Trophoblast cell (in vitro differentiated cells and primary cell): ENCODE data around the gene WDR54.
A peak's percentile ranks its signal among the peaks of the same experiment; 100 is the strongest.

Experiments used
- DNase-seq, 2 donors: peaks; one replicate each; pipeline ENCODE4 v3.0.0-alpha.2; 2016
- H2AFZ ChIP-seq: 2 replicates; pipeline ENCODE4 v1.6.1; 2013; ENCODE audit warnings: low read length, moderate library complexity, mild to moderate bottlenecking; ENCODE audit not compliant: insufficient read depth, poor library complexity
- H2AK5ac ChIP-seq: 2 replicates; pipeline ENCODE4 v1.6.1; 2013; ENCODE audit warnings: mild to moderate bottlenecking, low read length
- H2BK120ac ChIP-seq: 2 replicates; pipeline ENCODE4 v1.6.1; 2013; ENCODE audit warnings: low read length, mild to moderate bottlenecking, moderate library complexity; ENCODE audit not compliant: insufficient read depth, poor library complexity
- H2BK12ac ChIP-seq: 2 replicates; pipeline ENCODE4 v1.6.1; 2013; ENCODE audit warnings: mild to moderate bottlenecking, low read length, moderate library complexity
- H2BK5ac ChIP-seq: 2 replicates; pipeline ENCODE4 v1.6.1; 2013; ENCODE audit warnings: low read length, low read depth, moderate library complexity, mild to moderate bottlenecking; ENCODE audit not compliant: poor library complexity
- H3K14ac ChIP-seq: 2 replicates; pipeline ENCODE4 v1.6.1; 2013; ENCODE audit warnings: mild to moderate bottlenecking, low read length
- H3K18ac ChIP-seq: 2 replicates; pipeline ENCODE4 v1.6.1; 2013; ENCODE audit warnings: mild to moderate bottlenecking, low read length
- H3K23ac ChIP-seq: 2 replicates; pipeline ENCODE4 v1.6.1; 2013; ENCODE audit warnings: low read length
- H3K27ac ChIP-seq: 2 replicates; pipeline ENCODE4 v1.5.1; 2013; ENCODE audit warnings: low read depth, mild to moderate bottlenecking, inconsistent platforms, low read length, moderate library complexity
- H3K27me3 ChIP-seq: 2 replicates; pipeline ENCODE4 v1.6.1; 2013; ENCODE audit warnings: inconsistent platforms, mild to moderate bottlenecking, low read length, moderate library complexity; ENCODE audit not compliant: insufficient read depth
- H3K36me3 ChIP-seq, 2 experiments: 1 replicate in 1 of 2; 2 replicates in 1 of 2; pipeline ENCODE4 v1.6.1; 2013; ENCODE audit warnings: low read length in 2 of 2, mild to moderate bottlenecking in 2 of 2, moderate library complexity in 1 of 2; ENCODE audit not compliant: insufficient read depth in 2 of 2, control insufficient read depth in 1 of 2
- H3K4ac ChIP-seq: 2 replicates; pipeline ENCODE4 v1.6.1; 2013; ENCODE audit warnings: low read depth, mild to moderate bottlenecking, low read length, moderate library complexity
- H3K4me1 ChIP-seq, 2 experiments: 1 replicate in 1 of 2; 2 replicates in 1 of 2; pipeline ENCODE4 v1.6.1; 2013; ENCODE audit warnings: low read length in 2 of 2, mild to moderate bottlenecking in 2 of 2, moderate library complexity in 1 of 2; ENCODE audit not compliant: insufficient read depth in 2 of 2, control insufficient read depth in 1 of 2
- H3K4me2 ChIP-seq: 2 replicates; pipeline ENCODE4 v1.6.1; 2013; ENCODE audit warnings: inconsistent platforms, mild to moderate bottlenecking, low read length, moderate library complexity
- H3K4me3 ChIP-seq: 2 replicates; pipeline ENCODE4 v1.5.1; 2013; ENCODE audit warnings: mild to moderate bottlenecking, low read depth, low read length, inconsistent platforms
- H3K79me1 ChIP-seq: one replicate; pipeline ENCODE4 v1.6.1; 2013; ENCODE audit warnings: low read length
- H3K79me2 ChIP-seq: 2 replicates; pipeline ENCODE4 v1.6.1; 2013; ENCODE audit warnings: low read length, mild to moderate bottlenecking; ENCODE audit not compliant: control insufficient read depth, insufficient read depth, poor library complexity
- H3K9ac ChIP-seq: 2 replicates; pipeline ENCODE4 v1.6.1; 2013; ENCODE audit warnings: mild to moderate bottlenecking, low read length
- H3K9me3 ChIP-seq: 2 replicates; pipeline ENCODE4 v1.6.1; 2013; ENCODE audit warnings: low read depth, mild to moderate bottlenecking, control low read depth, inconsistent platforms, low read length; ENCODE audit not compliant: insufficient read depth
- H4K12ac ChIP-seq: 2 replicates; pipeline ENCODE4 v1.6.1; 2013; ENCODE audit warnings: low read depth, mild to moderate bottlenecking, low read length, moderate library complexity
- H4K8ac ChIP-seq: 2 replicates; pipeline ENCODE4 v1.6.1; 2013; ENCODE audit warnings: low read depth, mild to moderate bottlenecking, low read length, moderate library complexity
- H4K91ac ChIP-seq: one replicate; pipeline ENCODE4 v1.6.1; 2013; ENCODE audit warnings: low read depth, mild to moderate bottlenecking, low read length, moderate library complexity
- WGBS: extraction: QIAGEN DNeasy Blood & Tissue Kit; methylation state at CpG from one replicate; pipeline ENCODE4 v1.1.7; 2013; ENCODE audit warnings: missing lambda C conversion rate; ENCODE audit not compliant: insufficient read length, insufficient coverage; ENCODE audit errors: extremely low coverage; 5-methylcytosine and 5-hydroxymethylcytosine counted together

Gene WDR54

DNA sequence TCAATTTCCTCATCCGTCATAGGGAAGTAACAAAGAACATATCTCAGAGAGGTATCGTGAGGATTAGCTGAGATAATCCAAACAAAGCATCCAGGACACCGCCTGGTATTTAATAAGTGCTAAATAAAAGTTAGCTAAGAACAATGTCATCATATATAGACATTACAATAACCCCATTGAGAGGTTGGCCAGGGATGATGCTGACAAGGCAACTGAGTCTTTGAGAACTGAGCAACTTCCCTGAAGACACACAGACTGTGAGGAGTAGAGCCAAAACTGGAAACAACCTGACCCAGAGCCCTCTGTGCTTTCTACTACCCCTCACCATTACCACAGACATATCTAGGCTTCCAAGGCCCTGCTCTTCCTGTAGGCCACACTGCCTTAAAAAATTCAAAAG is 39.8 kb upstream of the WDR54 start:
- Histone ChIP-seq H2BK5ac (no peak overlapping the region), H4K91ac (no peak overlapping the region), H2AK5ac (no peak overlapping the region), H4K12ac (no peak overlapping the region), H3K4me2 (no peak overlapping the region), H2BK120ac (no peak overlapping the region), H3K14ac (no peak overlapping the region), H2AFZ (no peak overlapping the region), H3K79me2 (peaks cover 3% of the 10 kb centered on the region), H3K9me3 (no peaks in the 10 kb centered on the region), H3K79me1 (no peaks in the 10 kb centered on the region), H3K27ac (no peak overlapping the region), H3K4me1 (peaks cover 5 to 8% of the 10 kb centered on the region in 2 experiments), H3K4ac (no peak overlapping the region), H2BK12ac (no peak overlapping the region), H4K8ac (no peak overlapping the region), H3K4me3 (no peak overlapping the region), H3K9ac (no peak overlapping the region), H3K27me3 (no peaks in the 10 kb centered on the region), H3K23ac (no peak overlapping the region), H3K36me3 (peaks cover 10 to 20% of the 10 kb centered on the region in 2 experiments), H3K18ac (no peak overlapping the region)
- DNase-seq, result no peak
- WGBS, result no CpG with 5 or more reads among the region's 3 CpGs

DNA sequence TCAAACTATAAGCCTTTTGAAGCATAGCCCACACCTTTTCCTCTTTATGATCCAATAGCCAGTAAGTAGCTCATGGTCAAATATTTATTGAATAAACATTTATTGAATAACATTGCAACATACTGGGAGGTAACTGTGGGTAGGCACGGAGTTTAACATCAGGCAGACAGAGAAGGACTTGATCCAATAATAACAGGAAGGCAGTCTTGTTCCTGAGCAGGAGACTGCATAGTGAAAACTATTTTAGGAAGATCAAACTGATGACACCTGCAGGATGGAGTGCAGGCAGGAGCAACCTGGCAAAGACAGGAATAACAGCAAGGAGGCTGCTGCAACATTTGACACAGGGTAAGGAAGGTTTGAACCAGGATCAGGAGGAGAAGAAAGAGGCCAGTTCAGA is 38.3 kb upstream of the WDR54 start:
- Histone ChIP-seq H3K4me3 (no peak overlapping the region), H3K18ac (no peak overlapping the region), H3K4me2 (no peak overlapping the region), H4K91ac (no peak overlapping the region), H2AK5ac (no peak overlapping the region), H3K9me3 (no peaks in the 10 kb centered on the region), H3K14ac (no peak overlapping the region), H3K4me1 (peaks cover 5 to 8% of the 10 kb centered on the region in 2 experiments), H3K9ac (no peak overlapping the region), H2AFZ (no peak overlapping the region), H3K36me3 (peaks cover 4 to 9% of the 10 kb centered on the region in 2 experiments), H2BK12ac (no peak overlapping the region), H4K12ac (no peak overlapping the region), H3K79me1 (no peaks in the 10 kb centered on the region), H2BK5ac (no peak overlapping the region), H3K27ac (no peak overlapping the region), H3K23ac (no peak overlapping the region), H2BK120ac (no peak overlapping the region), H4K8ac (no peak overlapping the region), H3K79me2 (peaks cover 3% of the 10 kb centered on the region), H3K4ac (no peak overlapping the region), H3K27me3 (no peaks in the 10 kb centered on the region)
- no peak for DNase-seq
- WGBS, result no CpG with 5 or more reads among the region's 1 CpG

DNA sequence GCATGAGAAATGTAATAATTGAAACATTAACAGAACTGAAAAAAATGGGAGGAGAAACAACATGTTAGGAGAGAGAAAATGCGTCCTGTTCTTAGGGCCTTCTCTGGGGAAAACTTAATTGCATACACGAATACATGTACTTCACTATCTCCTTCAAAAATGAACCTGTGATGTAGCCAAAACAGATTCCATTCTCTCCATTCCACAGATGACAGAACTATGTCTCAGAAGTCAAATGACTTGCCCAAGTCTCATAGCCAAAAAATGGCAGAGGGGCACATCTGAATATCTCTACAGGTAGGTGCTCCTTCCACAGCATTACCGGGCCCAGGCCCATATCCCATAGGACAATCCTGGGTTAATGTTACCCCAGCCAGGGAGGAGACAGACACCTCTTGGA is 37.5 kb upstream of the WDR54 start:
- no peaks in the 10 kb centered on the region for H3K9me3 ChIP-seq
- H3K27me3 ChIP-seq, result no peaks in the 10 kb centered on the region
- no peaks in the 10 kb centered on the region for H3K79me1 ChIP-seq
- no peak overlapping the region for H2BK5ac ChIP-seq
- no CpG with 5 or more reads among the region's 3 CpGs for WGBS
- no peak overlapping the region for H3K4me3 ChIP-seq
- no peak overlapping the region for H3K14ac ChIP-seq
- H3K27ac ChIP-seq, result no peak overlapping the region
- H3K4me2 ChIP-seq, result no peak overlapping the region
- no peak overlapping the region for H4K8ac ChIP-seq
- peaks cover 4 to 9% of the 10 kb centered on the region in 2 experiments for H3K36me3 ChIP-seq
- no peak overlapping the region for H4K12ac ChIP-seq
- peaks cover 5 to 8% of the 10 kb centered on the region in 2 experiments for H3K4me1 ChIP-seq
- peak overlapping the region; percentile 32 for H3K4ac ChIP-seq
- no peak overlapping the region for H2AFZ ChIP-seq
- no peak overlapping the region for H2AK5ac ChIP-seq
- H3K79me2 ChIP-seq, result peaks cover 3% of the 10 kb centered on the region
- H2BK12ac ChIP-seq, result no peak overlapping the region
- no peak overlapping the region for H3K23ac ChIP-seq
- no peak overlapping the region for H4K91ac ChIP-seq
- peak in 1 of 2 donors; percentile 83 for DNase-seq
- no peak overlapping the region for H3K9ac ChIP-seq
- H2BK120ac ChIP-seq, result no peak overlapping the region
- H3K18ac ChIP-seq, result no peak overlapping the region

DNA sequence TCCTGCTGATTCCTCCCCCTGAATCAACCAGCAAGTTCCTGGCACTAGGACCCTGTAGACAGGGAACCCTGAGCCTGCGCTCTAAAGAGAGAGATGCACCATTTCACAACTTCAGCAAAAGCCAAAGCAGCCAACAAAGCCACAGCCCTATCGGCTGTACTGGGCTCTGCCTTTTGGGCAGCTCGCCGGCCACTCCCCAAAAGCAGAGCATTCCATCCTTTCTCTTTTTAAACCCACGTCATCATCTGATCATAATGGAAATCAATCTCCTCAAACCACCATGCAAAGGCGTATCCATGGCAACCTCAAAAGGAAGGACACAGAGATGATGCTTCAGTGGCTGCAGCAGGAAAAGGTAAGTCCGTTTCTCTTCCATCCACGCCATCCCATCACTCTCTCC is 36.1 kb upstream of the WDR54 start:
- Histone ChIP-seq H3K14ac (no peak overlapping the region), H3K27me3 (no peaks in the 10 kb centered on the region), H2BK120ac (no peak overlapping the region), H3K4me2 (no peak overlapping the region), H3K4me3 (no peak overlapping the region), H4K8ac (no peak overlapping the region), H3K9ac (no peak overlapping the region), H3K4ac (no peak overlapping the region), H2AFZ (no peak overlapping the region), H3K36me3 (peaks cover 4 to 9% of the 10 kb centered on the region in 2 experiments), H3K79me2 (no peaks in the 10 kb centered on the region), H4K12ac (no peak overlapping the region), H4K91ac (no peak overlapping the region), H3K18ac (no peak overlapping the region), H3K79me1 (no peaks in the 10 kb centered on the region), H3K23ac (no peak overlapping the region), H3K4me1 (peaks cover 0 to 1% of the 10 kb centered on the region in 2 experiments), H2BK5ac (no peak overlapping the region), H2AK5ac (no peak overlapping the region), H2BK12ac (no peak overlapping the region), H3K27ac (no peak overlapping the region), H3K9me3 (no peaks in the 10 kb centered on the region)
- no CpG with 5 or more reads among the region's 8 CpGs for WGBS
- no peak for DNase-seq
